IPS-NIHi11 (cell line): ENCODE data around the gene PNMA6F.
A peak's percentile ranks its signal among the peaks of the same experiment; 100 is the strongest.

Source experiments
- DNase-seq: peaks from one replicate; pipeline ENCODE4 v3.0.0; 2012; ENCODE audit warnings: mixed read lengths, low spot score

The PNMA6F gene

GRCh38 chrX:153321381-153322124 lies at the start of gene PNMA6F:
Gene PNMA6F, minus strand, starts transcription at chrX:153321767. Its CDS starts 1,093 bp downstream, at chrX:153320674.
- DNase-seq, result peak; percentile 10

- DNase-seq, result no peak
These were observed 49.7 kb upstream of the PNMA6F start for GRCh38 chrX:153371256-153371655.

- DNase-seq, result no peak
These were observed 48.9 kb upstream of the PNMA6F start for GRCh38 chrX:153370293-153371055.

GRCh38 chrX:153366878-153367538 lies 45.4 kb upstream of the PNMA6F start:
- DNase-seq, result no peak

DNA sequence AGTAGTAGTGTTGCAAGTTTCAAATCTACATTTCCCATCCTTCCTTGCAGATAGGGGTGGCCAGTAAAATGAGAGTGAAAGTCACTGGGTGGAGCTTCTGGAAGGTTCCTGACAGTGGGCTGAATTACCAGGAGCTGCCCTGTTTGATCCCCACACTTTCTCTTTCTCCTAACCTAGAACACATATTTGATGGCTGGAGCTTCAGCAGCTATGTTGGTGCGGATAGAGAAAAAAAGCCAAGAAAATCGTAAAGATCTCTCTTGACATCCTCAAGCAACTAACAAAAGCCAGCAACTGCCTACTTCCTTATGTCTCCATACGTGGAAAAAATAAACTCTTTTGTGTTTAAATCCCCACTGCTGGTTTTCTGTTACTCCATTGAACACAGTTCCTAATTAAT lies 44.6 kb upstream of the PNMA6F start:
- no peak for DNase-seq

DNA sequence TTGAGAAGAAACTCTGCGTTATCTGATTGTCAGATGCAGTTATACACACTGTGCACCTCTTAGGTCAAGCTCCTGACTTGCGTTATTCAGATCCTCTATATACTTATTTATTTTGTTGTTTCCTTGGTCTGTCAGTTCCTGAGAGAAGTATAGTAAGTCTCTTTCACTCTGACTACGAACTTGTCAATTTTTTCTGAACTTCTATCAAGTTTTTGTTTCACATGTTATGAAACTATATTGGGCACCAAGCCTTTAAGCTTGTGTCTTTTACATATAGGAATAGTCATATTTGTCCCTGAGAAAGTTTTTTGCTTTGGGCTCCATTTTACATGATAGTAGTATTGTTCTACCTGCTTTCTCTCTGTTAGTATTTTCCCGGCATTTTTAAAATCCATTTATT lies 44.1 kb upstream of the PNMA6F start:
- no peak for DNase-seq

DNA sequence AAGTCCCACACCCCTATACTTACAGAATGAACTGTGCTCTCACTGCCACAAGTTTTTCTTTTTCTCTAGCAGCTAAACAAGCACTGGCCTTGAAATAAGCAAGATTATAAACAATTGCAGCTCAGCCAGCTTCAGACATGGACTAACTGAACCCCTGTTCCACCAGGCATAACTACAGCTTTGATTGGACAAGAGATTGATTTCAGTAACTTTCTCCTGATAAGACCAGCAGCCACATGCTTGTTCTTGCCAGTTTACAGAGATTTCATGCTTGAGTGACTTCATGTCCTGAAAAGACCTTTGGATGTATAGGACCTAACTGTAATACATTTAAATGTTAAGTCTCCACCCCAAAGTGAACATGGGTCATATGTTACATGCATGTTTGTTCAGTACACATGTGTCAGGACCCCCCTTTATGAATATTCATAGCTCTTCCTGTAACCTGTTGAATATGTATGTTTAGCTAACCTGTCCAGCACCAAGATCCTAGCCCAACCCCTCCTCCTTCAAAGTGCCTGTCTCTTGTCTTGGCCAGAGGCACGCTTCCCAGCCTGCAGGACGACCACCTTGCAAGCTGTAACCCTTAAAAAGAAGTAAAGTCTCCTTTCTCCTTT lies 40.3 kb upstream of the PNMA6F start:
- no peak for DNase-seq

DNA sequence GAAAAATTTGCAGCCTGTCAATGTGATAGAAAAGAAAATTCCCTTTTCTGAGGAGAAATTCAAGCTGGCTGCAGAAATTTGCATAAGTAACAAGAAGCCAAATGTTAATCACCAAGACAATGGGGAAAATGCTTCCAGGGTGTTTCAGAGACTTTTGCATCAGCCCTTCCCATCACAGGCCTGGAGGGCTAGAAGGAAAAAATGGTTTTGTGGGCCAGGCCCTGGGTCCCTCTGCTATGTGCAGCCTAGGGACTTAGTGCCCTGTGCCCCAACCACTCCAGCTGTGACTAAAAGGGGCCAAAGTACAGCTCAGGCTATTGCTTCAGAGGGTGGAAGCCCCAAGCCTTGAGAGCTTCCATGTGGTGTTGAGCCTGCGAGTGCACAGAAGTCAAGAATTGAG lies 36.3 kb upstream of the PNMA6F start:
- no peak for DNase-seq

DNA sequence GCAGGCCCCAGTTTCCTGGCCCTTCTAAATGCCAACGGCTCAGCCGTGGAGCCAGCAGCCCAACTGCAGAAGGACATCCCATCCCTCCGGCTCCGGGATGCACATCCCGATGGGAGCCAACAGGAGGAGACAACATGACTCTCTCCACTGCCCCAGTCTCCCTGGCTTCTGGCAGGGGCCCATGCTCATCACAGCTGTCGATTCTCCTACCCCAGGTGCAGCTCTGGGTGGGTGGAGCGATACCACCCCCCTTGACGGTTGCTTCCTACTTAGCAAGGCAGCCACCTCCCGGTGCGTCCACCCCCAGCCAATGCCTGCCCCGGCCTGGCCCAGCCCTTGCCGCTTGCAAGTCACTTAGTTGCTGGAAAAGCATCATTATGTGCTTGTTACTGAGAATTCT lies 31.8 kb upstream of the PNMA6F start:
- DNase-seq, result peak; percentile 41

DNA sequence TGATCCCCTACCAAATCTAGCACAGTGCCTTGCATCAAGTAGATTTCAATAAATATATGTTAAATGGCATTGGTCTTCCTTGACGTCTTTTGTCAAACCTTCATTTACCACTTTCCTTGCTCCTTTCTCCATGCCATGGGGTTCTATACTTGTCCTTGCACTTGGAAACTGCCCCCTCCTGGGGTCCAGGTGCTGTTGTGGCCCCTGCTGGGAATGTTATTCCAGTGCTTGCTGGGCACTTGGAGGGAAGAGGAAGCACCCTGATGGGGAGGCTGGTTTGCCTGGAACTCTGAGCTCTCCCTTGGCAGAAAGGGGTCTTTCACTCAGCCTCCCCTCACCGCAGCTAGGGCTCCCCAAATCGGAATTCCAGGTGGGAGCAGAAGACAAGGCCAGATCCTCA lies 31.3 kb upstream of the PNMA6F start:
- no peak for DNase-seq

GRCh38 chrX:153351981-153352380 lies 30.4 kb upstream of the PNMA6F start:
- DNase-seq, result no peak

DNA sequence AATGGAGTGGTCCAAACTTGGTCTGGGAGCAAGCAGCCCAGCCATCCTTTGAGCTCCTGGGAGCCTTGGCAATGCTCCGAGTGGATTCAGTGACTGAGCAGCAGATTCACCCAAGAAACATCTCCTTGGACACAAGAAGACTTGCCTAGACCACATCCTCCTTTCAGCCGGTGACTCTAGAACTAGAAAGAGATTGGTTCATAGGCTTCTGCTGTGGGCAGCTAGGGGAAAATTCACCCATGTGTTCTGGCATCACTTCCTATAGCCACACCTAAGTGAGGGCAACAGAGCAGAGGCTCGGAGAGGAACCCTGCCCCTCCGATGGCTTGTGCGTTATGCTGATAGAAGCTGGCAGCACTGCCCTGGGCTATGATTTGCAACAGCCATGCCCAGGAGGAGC lies 28.4 kb upstream of the PNMA6F start:
- no peak for DNase-seq

DNA sequence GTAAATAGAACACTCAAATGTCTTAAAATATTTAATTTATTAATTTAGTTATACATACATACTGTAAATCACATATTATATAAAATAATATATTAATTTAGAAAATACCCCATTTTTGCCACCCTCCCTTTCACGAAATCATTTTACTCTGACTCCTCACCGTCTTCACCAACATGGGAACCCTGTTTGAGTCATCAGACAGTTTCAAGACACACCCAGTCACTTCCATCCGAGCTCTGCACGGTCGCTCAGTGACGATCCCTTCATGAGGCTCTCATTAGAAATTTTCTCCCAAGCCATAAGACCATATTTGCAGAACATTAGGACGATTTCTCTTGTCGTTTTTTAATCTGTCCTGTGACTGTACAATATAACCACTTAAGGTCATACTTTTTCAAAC lies 26.9 kb upstream of the PNMA6F start:
- no peak for DNase-seq

GRCh38 chrX:153347530-153347929 lies 26.0 kb upstream of the PNMA6F start:
- DNase-seq, result no peak

GRCh38 chrX:153343674-153344073 lies 22.1 kb upstream of the PNMA6F start:
- DNase-seq, result no peak

GRCh38 chrX:153342762-153343558 lies 21.4 kb upstream of the PNMA6F start:
- DNase-seq, result no peak

- no peak for DNase-seq
These were observed 18.5 kb upstream of the PNMA6F start for GRCh38 chrX:153340111-153340510.

GRCh38 chrX:153339662-153340061 lies 18.1 kb upstream of the PNMA6F start:
- no peak for DNase-seq

DNA sequence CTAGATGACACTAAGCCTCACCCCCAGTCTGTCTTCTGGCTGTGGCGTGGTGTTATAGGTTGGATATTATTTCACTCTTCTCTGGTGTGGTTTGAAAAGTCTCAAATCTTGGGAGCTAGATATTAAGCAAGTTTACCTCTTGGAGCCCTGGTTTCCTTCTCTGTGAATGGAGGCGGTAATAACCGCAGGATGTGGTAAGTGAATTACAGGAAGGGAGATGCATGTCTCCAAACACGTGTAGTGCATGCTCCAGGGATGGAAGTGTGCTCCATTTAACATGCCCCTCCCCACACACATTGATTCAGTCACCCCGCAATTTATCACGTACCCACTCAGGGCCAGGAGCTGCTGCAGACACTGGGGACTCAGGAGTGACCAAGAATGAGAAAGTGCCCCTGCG lies 17.3 kb upstream of the PNMA6F start:
- DNase-seq, result no peak

GRCh38 chrX:153336988-153337387 lies 15.4 kb upstream of the PNMA6F start:
- DNase-seq, result no peak

GRCh38 chrX:153336121-153336894 lies 14.7 kb upstream of the PNMA6F start:
- no peak for DNase-seq
